Testis (tissue), 3 donors: ENCODE results near the gene ARTN. TPM values are rescaled to one million over a fixed set of nuclear protein-coding genes. Genes with fewer than 3 reads are reported as not detected.

ENCODE experiments used
- DNase-seq: peaks from one replicate; pipeline ENCODE4 v3.0.0-alpha.2; 2019
- H3K27ac ChIP-seq, 2 donors: fragments of 200-600 bp; sonication (generic); one replicate each; pipeline ENCODE4 v1.5.1; 2019
- H3K27me3 ChIP-seq: fragments of 200-600 bp; sonication (generic); one replicate; pipeline ENCODE4 v1.5.1; 2019
- H3K36me3 ChIP-seq: fragments of 200-600 bp; sonication (generic); one replicate; pipeline ENCODE4 v1.5.1; 2017; ENCODE audit warnings: low read depth; ENCODE audit errors: missing control alignments
- H3K4me1 ChIP-seq: fragments of 200-600 bp; sonication (generic); one replicate; pipeline ENCODE4 v1.5.1; 2019
- H3K4me3 ChIP-seq, 2 donors: fragments of 200-600 bp; sonication (generic); one replicate each; pipeline ENCODE4 v1.5.1; 2017 to 2019
- H3K9me3 ChIP-seq: fragments of 200-600 bp; sonication (generic); one replicate; pipeline ENCODE4 v1.5.1; 2017
- POLR2A ChIP-seq: fragments of 450-650 bp; IDR thresholded peaks from one replicate; pipeline ENCODE4 v1.6.1; 2017; ENCODE audit warnings: antibody characterized with exemption, mild to moderate bottlenecking, moderate library complexity
- WGBS, 2 donors: methylation state at CpG; one replicate each; pipeline ENCODE4 v1.1.5; 2018; 5-methylcytosine and 5-hydroxymethylcytosine counted together
- intact Hi-C: fragments of 100-400 bp; cut with DNase I; formaldehyde crosslinking; loops from one replicate; pipeline ENCODE4 v1.15.1; 2023; ENCODE audit warnings: low total_unique reads
- polyA plus RNA-seq: library from polyadenylated mRNA; stranded (reverse); fragments of 350-450 nt; fragmentation: Illumina TruSeq; extraction: RNeasy Lipid Tissue Mini Kit (QIAGEN cat#74804); gene quantifications from one replicate; pipeline ENCODE4 v1.2.3, GENCODE V29; 2014; ENCODE audit warnings: low read depth, low replicate concordance; ENCODE audit not compliant: insufficient read depth
- total RNA-seq, 2 donors: library from RNA; depleted of rRNA; stranded (reverse); fragments of >200 nt; gene quantifications; one replicate each; pipeline ENCODE4 v1.2.3, GENCODE V29; 2016
- TF ChIP-seq, protein P1 (sequence below), 3 experiments: fragments of 450-650 bp in 2 of 3; fragments of 200-600 bp in 1 of 3; sonication (generic) in 1 of 3; IDR thresholded peaks; one replicate each; pipeline ENCODE4 v1.5.1; 2016 to 2019; ENCODE audit warnings: antibody characterized with exemption in 3 of 3, mild to moderate bottlenecking in 2 of 3, moderate library complexity in 1 of 3

ARTN gene
- total and polyA plus RNA-seq, 3 donors from 2014 or later: 1.6 to 5.4 (median 1.9) TPM

DNA sequence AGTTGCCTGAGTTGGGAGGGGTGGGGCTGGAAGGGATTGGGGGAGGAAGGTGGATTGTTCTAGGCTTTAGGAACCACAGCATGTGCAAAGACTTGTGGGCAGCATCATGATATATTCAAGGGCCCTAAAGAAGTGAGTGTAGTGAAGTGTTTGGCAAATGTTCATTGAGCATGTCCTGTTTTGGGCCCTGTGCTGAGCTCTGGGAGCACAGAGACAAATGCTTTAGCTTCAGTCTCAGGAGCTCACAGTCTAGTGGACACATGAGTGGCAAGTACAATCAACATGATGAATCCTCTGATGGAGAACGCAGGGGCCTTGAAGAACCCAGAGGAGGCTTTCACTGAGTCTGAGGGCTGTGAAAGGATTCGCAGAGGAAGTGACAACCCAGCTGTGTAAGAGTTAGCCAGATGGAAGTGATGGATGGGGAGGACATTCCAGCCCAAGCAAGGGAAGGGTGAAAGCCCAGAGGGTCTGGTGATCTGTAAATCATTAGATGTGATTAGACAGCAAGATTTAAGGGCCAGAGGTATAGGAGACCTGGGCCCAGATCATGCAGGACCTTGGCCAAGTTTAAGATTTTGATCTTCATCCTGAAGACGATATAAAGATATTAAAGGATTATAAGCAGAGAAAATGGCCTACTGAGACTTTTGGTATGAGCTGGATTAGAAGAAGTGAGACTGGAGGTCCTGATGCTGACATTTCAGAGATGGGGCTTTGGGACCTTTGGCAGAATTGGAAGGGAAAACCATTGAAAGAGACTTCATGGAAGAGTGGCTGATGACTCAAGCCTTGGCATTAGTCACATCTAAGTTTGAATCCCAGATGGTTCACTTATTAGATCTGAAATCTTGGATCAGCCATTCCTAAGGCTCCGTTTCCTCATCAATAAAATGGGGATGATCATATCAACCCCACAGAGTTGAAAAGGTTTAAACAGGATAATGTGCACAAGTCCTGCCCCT, 17.7 kb downstream of the ARTN start:
- Histone ChIP-seq H3K4me3 (no peak overlapping the region), H3K4me1 (peaks cover 15% of the 10 kb centered on the region), H3K27ac (no peak overlapping the region), H3K9me3 (no peaks in the 10 kb centered on the region), H3K36me3 (no peaks in the 10 kb centered on the region), H3K27me3 (no peaks in the 10 kb centered on the region)
- WGBS, 2 donors: 89 to 92% methylated on average over 3 to 4 of the region's 4 CpGs
- TF ChIP-seq POLR2A: no peak
- TF ChIP-seq, protein P1, sequence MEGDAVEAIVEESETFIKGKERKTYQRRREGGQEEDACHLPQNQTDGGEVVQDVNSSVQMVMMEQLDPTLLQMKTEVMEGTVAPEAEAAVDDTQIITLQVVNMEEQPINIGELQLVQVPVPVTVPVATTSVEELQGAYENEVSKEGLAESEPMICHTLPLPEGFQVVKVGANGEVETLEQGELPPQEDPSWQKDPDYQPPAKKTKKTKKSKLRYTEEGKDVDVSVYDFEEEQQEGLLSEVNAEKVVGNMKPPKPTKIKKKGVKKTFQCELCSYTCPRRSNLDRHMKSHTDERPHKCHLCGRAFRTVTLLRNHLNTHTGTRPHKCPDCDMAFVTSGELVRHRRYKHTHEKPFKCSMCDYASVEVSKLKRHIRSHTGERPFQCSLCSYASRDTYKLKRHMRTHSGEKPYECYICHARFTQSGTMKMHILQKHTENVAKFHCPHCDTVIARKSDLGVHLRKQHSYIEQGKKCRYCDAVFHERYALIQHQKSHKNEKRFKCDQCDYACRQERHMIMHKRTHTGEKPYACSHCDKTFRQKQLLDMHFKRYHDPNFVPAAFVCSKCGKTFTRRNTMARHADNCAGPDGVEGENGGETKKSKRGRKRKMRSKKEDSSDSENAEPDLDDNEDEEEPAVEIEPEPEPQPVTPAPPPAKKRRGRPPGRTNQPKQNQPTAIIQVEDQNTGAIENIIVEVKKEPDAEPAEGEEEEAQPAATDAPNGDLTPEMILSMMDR (IDR thresholded peaks at IDR 0.05): no peak
- intact Hi-C loops: no loop called here
- no peak for DNase-seq

DNA sequence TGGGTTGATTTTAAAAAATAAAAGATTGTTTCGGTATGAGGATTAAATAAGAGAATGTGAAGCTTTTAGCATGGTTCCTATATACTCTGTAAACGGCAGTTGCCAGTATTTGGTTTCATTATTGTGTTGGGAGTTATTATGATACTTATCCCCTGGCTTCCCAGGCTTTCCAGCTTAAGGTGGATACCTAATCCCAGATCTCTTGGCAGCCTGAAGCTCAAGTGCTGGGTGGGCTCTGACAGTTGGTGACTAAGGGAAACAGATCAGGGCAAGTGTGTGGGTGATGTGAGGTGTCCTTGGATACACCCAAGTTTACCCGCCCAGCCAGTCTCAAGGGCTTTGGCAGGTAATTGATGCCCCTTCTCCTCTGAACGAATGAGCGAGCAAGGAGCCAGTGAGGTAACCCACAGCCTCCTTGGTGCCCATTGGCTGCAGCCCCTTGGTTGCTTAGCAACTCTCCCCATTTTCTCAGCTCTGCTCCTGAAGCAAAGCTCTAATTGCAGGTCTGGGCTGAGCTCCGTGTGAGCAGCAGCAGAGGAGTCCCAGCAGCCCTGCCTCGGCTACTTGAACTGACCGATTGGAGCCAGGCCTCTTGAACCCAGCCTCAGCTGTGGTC, 19.2 kb downstream of the ARTN start:
- 66 to 73% methylated on average over 8 of the region's 8 CpGs for WGBS, 2 donors
- Histone ChIP-seq H3K36me3 (no peaks in the 10 kb centered on the region), H3K27me3 (no peaks in the 10 kb centered on the region), H3K9me3 (no peaks in the 10 kb centered on the region), H3K4me3 (no peak overlapping the region), H3K4me1 (peaks cover 8% of the 10 kb centered on the region), H3K27ac (no peak overlapping the region)
- TF ChIP-seq, protein P1 (IDR thresholded peaks at IDR 0.05): no peak
- no peak for TF ChIP-seq POLR2A
- DNase-seq: no peak
- intact Hi-C loops: no loop called here

DNA sequence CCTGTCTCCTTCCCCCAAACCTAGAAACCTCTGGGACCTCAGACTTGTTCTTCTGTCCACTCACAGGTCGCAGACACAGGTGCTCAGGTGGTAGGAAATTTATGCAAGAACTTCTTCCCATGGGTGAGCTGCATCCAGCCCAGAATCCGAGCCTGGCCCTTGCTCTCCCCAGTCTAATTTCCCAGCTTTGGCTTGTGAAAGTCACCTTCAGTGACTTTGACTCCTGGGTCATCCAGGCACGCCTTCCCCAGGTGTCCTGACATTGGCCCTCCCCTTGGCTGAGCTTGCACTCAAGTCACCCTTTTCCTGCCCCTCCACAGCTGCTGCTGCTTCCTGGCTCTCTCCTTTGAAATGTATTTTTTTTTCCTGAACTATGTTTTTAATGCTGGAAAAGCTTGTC, 19.8 kb downstream of the ARTN start:
- no peak overlapping the region for H3K27ac ChIP-seq

DNA sequence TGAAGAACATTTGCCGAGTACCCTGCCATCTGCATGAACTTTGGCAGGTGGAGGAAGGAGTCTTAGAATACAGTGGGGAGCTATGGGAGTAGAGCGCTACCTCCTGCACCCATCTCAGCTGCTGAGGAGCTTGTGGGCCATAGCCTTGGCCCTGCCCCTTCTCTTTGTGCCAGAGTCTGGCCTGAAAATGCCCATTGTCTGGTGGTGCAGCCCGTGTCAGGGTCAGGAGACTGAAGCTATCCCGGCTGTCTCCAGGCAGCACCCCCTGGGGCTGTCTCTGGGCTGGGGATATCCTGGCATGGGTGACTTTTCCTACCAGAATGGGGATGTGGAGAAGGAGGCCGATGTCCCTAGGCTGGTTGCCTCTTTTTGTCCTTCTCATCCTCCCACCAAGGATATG, 20.4 kb downstream of the ARTN start:
- Histone ChIP-seq H3K27me3 (no peaks in the 10 kb centered on the region), H3K4me1 (no peaks in the 10 kb centered on the region), H3K4me3 (no peak overlapping the region), H3K36me3 (no peaks in the 10 kb centered on the region), H3K27ac (no peak overlapping the region), H3K9me3 (no peaks in the 10 kb centered on the region)
- TF ChIP-seq, protein P1 (IDR thresholded peaks at IDR 0.05): no peak
- TF ChIP-seq POLR2A: no peak
- no peak for DNase-seq
- intact Hi-C loops: no loop called here
- WGBS, 2 donors: 63 to 67% methylated on average over 5 of the region's 5 CpGs

More for the DNA sequence above, 19.8 kb downstream of the ARTN start:
- intact Hi-C loops: no loop called here
- no peaks in the 10 kb centered on the region for H3K27me3 ChIP-seq
- H3K36me3 ChIP-seq: no peaks in the 10 kb centered on the region
- TF ChIP-seq POLR2A: no peak
- TF ChIP-seq, protein P1 (IDR thresholded peaks at IDR 0.05): no peak
- 65 to 73% methylated on average over 3 of the region's 3 CpGs for WGBS, 2 donors
- DNase-seq: no peak
- H3K4me1 ChIP-seq: peaks cover 3% of the 10 kb centered on the region
- no peaks in the 10 kb centered on the region for H3K9me3 ChIP-seq
- no peak overlapping the region for H3K4me3 ChIP-seq
